Activated naive CD4-positive, alpha-beta T cell treated with anti-CD3 and anti-CD28 coated beads, Interleukin-2, amount 50 U/mL, for 24 hours (primary cell): ENCODE results near the gene GJC1.

Experiments
- H3K27ac Mint-ChIP-seq: one replicate; pipeline ENCODE4 v1.8.0; 2021; ENCODE audit warnings: mild to moderate bottlenecking, mixed read lengths
- H3K27me3 Mint-ChIP-seq: one replicate; pipeline ENCODE4 v1.8.0; 2021; ENCODE audit warnings: mixed read lengths
- H3K36me3 Mint-ChIP-seq: one replicate; pipeline ENCODE4 v1.8.0; 2021; ENCODE audit warnings: mixed read lengths
- H3K4me1 Mint-ChIP-seq: one replicate; pipeline ENCODE4 v1.8.0; 2021; ENCODE audit warnings: mixed read lengths
- H3K4me3 Mint-ChIP-seq: one replicate; pipeline ENCODE4 v1.8.0; 2021; ENCODE audit warnings: mild to moderate bottlenecking, mixed read lengths
- H3K9me3 Mint-ChIP-seq: one replicate; pipeline ENCODE4 v1.8.0; 2021; ENCODE audit warnings: mixed read lengths

Gene GJC1

DNA sequence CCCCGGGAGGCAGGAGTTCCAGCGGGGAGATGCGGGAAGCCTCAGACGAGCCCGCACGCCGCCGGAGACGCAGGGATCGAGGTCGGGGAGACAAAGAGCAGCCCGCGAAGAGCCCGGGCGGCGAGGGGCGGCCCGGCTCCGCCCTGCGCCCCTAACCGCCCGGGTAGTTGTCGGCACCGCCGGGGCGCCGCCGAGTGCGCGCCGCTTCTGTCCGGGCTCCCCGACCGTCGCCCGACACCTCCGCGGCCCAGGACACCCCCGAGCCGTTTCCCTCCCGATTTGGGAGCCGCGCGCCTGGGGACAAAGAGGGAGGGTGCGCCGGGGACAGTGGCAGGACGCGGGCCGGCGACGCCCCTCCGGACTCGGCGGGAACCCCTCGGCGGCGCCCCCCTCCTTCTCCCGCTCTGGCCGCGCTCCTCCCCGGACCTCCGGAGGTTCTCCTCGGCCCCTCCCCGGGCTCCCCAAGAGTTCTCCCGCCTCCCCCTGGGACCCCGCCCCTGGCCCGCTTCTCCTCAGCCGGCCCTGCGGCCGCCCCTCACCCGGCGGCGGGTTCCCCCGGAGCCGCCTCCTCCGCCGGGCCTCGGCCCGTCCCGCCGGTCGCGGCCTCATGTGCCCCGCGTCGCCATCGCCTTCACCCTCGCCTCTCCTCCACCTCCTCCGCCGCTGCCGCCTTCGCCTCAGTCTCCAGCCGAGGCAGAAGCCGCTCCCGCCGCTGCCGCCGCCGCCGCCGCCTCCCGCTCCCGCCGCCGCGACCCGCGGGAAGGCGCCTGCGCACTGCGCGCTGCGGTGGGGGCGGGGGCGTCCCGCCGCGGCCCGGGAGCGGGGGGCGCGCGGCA, at the start of gene GJC1:
Gene GJC1 (minus strand): TSS at position 765 of the 836 bp plus-strand sequence. CDS start 24,470 bp downstream, outside the sequence.
- Mint-ChIP-seq H3K4me3 (peak within 1 kb of the TSS; percentile 84), H3K27ac (peak within 1 kb of the TSS; percentile 63), H3K4me1 (peaks cover 11% of the 10 kb centered on the region), H3K9me3 (no peaks in the 10 kb centered on the region), H3K36me3 (no peaks in the 10 kb centered on the region), H3K27me3 (peaks cover 32% of the 10 kb centered on the region)

DNA sequence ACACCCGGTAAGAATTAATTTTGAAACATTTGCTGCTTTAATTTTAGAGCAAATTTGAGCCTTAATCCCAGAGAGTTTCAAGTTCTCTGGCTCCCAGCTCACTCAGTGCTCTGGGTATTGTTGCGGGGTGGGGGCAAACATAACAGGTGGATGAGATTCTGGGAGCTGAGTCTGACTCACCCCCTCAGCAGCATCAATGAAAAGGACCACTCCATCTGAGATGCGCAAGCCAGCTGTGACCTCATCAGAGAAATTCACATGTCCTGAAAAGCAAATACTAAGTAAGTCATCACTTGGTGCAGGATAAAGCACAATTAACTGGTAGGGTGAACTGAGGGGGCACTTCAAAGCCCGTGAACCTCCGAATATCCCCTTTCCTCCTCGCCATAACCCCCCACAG, 49.3 kb upstream of the GJC1 start:
- Mint-ChIP-seq H3K27ac (no peak overlapping the region), H3K27me3 (no peaks in the 10 kb centered on the region), H3K9me3 (no peaks in the 10 kb centered on the region), H3K36me3 (peaks cover 30% of the 10 kb centered on the region), H3K4me3 (no peak overlapping the region), H3K4me1 (peaks cover 4% of the 10 kb centered on the region)

DNA sequence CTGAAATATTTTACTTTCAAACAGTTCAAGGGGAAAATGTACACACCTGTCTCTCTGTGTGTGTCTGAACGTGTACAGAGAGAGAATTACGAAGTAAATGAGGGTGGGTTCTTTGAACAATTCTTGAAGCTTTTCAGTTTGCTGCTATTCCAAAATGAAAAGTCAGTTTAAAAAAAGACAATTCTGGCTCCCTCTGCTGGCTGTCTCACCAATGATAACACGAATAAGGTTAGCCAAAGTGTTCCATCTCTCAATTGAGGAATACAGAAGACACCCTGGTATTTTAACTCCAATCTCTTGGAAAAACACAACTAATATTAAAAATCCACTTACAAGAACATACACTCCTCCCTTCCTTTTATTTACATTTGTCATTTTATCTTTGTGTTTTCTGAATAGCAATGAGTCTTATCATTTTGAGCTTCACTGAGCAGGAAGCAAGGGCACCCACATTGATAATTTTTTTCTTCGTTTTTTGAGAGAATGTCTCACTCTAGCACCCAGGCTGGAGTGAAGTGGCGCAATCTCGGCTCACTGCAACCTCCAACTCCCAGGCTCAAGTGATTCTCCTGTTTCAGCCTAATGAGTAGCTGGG, 48.6 kb upstream of the GJC1 start:
- Mint-ChIP-seq H3K27me3 (no peaks in the 10 kb centered on the region), H3K4me3 (no peak overlapping the region), H3K36me3 (peaks cover 29% of the 10 kb centered on the region), H3K27ac (no peak overlapping the region), H3K9me3 (no peaks in the 10 kb centered on the region), H3K4me1 (peaks cover 4% of the 10 kb centered on the region)

DNA sequence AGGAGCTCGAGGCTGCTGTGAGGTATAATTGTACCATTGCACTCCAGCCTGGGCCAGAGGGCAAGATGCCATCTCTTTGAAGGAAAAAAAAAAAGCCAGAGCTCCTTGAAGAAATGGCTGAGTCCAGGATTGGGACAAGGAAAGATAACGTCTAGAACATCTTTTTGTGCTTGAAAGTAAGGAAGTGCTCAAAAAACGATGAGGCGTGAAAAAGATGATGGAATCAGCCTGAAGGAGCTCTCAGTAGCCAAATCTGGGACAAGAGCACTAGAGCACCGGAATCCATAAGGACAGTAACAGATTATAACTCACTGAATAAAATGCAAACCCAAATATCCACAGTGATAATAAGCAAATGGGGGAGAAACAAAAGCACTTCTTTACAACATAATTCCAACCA, 47.0 kb upstream of the GJC1 start:
- Mint-ChIP-seq H3K4me1 (peaks cover 4% of the 10 kb centered on the region), H3K9me3 (no peaks in the 10 kb centered on the region), H3K4me3 (no peak overlapping the region), H3K36me3 (peaks cover 20% of the 10 kb centered on the region), H3K27me3 (no peaks in the 10 kb centered on the region), H3K27ac (no peak overlapping the region)

DNA sequence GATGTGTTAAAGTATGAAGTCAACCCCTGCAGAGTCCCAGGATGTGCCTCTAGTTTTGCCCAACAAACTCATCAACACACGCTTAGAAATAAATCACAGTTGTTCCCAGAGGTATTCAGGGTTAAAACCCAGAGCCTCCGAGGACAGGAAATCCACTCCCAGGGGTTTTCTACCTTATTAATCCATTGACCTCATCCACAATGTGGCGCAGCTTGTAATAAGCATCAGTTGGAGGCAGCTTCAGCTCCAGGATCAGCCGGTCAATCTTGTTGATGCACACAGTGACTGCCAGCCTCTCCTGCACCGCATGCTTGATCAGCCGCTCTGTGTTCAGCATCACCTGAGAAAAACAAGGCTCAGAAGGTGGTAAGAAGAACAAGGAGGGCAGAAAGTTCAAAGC, 45.7 kb upstream of the GJC1 start:
- H3K9me3 Mint-ChIP-seq, result no peaks in the 10 kb centered on the region

DNA sequence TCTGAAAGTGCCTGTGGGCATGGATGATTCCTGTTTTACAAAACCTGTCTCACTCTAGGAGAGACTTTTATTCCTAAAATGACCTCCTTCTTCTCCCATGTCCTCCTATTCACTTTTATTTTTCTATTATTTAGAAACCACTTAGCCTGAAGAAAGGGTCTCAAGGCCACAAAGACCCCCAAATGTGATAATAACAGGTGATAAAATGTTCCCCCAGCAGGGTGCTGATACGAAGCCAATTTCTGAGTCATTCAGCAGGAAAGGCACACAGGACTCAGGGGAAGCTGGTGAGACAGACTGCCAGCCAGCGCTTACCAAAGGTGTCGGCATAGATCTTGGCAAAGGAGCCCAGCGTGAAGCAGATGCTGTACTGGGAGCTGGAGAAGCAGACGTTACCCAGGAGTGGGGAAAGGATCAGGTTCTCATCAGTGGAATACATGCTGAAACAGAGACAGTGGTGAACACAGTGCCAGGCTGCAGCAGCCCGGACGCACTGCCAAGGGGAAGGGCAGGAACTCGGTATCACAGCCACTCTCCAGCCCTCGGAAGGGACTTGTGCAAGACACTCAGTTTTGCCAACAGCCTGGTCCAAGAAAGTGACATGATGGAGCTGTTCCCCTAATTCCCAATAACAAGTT, 42.2 kb upstream of the GJC1 start:
- H3K9me3 Mint-ChIP-seq, result no peaks in the 10 kb centered on the region
- peaks cover 14% of the 10 kb centered on the region for H3K36me3 Mint-ChIP-seq
- H3K4me1 Mint-ChIP-seq, result no peaks in the 10 kb centered on the region
- H3K4me3 Mint-ChIP-seq, result no peak overlapping the region
- H3K27ac Mint-ChIP-seq, result no peak overlapping the region
- H3K27me3 Mint-ChIP-seq, result no peaks in the 10 kb centered on the region

More for the DNA sequence above, 45.7 kb upstream of the GJC1 start:
- H3K27ac Mint-ChIP-seq, result no peak overlapping the region
- no peaks in the 10 kb centered on the region for H3K27me3 Mint-ChIP-seq
- peaks cover 20% of the 10 kb centered on the region for H3K36me3 Mint-ChIP-seq
- H3K4me3 Mint-ChIP-seq, result no peak overlapping the region
- H3K4me1 Mint-ChIP-seq, result peaks cover 4% of the 10 kb centered on the region

DNA sequence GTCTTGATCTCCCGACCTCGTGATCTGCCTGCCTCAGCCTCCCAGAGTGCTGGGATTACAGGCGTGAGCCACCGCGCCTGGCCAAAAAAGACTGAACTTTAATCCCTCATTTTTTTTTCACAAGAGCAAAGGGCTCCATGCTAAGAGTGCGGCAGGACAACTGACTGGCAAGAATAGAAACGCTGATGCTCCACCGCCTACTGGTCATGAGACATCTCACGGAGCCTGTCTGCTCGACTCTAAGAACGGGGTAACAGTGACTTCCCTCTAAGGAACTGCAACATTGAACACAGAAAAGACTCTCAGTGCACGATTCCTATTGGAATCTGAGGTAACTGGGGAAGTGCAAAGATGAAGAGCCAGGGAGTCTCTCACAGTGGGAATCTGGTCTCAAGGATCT, 41.5 kb upstream of the GJC1 start:
- no peak overlapping the region for H3K4me3 Mint-ChIP-seq
- no peaks in the 10 kb centered on the region for H3K9me3 Mint-ChIP-seq
- no peaks in the 10 kb centered on the region for H3K4me1 Mint-ChIP-seq
- no peaks in the 10 kb centered on the region for H3K27me3 Mint-ChIP-seq
- peaks cover 10% of the 10 kb centered on the region for H3K36me3 Mint-ChIP-seq
- no peak overlapping the region for H3K27ac Mint-ChIP-seq

DNA sequence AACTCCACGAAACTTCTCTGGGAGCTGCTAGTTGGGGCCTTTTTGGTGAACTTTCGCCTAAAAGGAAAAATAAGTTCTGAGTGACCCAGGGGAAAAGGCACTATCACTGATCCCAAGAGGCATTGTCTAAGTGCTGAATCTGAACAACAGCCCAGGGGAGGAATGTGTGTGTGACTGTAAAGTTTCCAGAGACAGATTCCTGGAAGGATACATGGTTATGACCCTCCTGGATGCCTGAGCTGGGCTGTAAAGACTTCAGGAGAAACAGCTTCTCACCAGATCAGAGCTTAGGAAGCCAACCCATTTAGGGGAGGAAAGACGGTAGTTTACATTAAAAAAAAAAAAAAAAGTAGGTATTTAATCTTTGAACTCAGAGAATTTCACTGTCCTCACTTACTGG, 37.8 kb upstream of the GJC1 start:
- H3K4me1 Mint-ChIP-seq, result no peaks in the 10 kb centered on the region
- H3K27ac Mint-ChIP-seq, result no peak overlapping the region
- H3K4me3 Mint-ChIP-seq, result no peak overlapping the region
- peaks cover 13% of the 10 kb centered on the region for H3K36me3 Mint-ChIP-seq
- H3K27me3 Mint-ChIP-seq, result no peaks in the 10 kb centered on the region
- H3K9me3 Mint-ChIP-seq, result no peaks in the 10 kb centered on the region

DNA sequence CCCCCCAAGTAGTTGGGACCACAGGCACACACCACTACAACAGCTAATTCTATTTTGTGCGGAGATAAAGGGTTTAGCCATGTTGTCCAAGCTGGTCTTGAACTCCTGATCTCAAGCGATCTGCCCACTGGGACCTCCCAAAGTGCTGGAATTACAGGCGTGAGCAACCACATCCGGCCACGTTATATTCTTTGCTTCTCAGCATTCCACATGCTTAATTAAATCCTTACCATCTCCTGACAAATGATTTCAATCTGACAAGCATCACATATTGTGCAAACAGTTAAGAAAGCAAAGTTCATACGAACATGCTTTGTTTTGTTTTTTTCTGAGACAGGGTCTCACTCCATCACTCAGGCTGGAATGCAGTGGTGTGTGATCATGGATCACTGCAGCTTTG, 35.8 kb upstream of the GJC1 start:
- Mint-ChIP-seq H3K4me3 (no peak overlapping the region), H3K27me3 (no peaks in the 10 kb centered on the region), H3K36me3 (peaks cover 15% of the 10 kb centered on the region), H3K9me3 (no peaks in the 10 kb centered on the region), H3K27ac (no peak overlapping the region), H3K4me1 (no peaks in the 10 kb centered on the region)

DNA sequence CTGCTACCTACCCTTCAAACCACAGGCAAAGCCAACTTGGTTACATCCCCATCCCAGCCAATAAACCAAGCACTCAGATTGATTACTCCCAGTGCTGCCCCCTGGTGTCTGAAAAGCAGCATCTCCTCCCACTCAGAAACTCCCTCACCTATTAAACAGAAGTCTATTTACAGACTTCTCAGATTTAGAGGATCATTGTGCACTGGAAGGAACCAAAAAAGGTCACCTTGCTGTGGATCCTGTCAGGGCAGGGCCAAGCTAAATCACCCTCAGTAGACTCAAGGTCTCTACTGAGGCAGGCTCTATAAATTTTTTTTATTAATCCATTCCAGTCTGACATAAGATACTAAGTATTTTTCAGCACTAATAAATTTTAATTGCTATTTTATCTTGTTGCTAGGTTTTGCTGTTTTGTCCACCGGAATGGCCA, 35.2 kb upstream of the GJC1 start:
- Mint-ChIP-seq H3K4me3 (no peak overlapping the region), H3K9me3 (no peaks in the 10 kb centered on the region), H3K36me3 (peaks cover 12% of the 10 kb centered on the region), H3K4me1 (no peaks in the 10 kb centered on the region), H3K27me3 (no peaks in the 10 kb centered on the region), H3K27ac (no peak overlapping the region)

DNA sequence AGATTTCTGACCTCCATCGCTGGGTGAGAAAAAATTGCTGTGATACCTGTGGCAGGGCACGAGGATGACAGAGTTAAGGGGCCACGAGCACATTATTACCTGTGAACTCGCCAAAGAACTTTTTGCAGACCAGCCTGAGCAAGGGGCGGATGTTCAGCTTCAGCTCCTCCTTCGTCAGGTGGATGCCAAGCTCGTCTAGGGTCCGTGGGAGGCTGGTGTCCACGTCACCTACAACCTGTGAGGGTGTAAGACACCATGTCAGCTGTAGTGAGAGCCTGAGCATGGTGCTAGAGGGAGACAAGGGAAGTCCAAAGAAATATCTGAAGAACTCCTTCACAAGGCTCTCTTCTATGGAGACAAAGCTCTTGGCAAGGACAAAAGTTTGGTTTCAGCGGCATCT, 34.7 kb upstream of the GJC1 start:
- Mint-ChIP-seq H3K4me3 (no peak overlapping the region), H3K27me3 (no peaks in the 10 kb centered on the region), H3K27ac (no peak overlapping the region), H3K36me3 (peaks cover 12% of the 10 kb centered on the region), H3K9me3 (no peaks in the 10 kb centered on the region), H3K4me1 (no peaks in the 10 kb centered on the region)

DNA sequence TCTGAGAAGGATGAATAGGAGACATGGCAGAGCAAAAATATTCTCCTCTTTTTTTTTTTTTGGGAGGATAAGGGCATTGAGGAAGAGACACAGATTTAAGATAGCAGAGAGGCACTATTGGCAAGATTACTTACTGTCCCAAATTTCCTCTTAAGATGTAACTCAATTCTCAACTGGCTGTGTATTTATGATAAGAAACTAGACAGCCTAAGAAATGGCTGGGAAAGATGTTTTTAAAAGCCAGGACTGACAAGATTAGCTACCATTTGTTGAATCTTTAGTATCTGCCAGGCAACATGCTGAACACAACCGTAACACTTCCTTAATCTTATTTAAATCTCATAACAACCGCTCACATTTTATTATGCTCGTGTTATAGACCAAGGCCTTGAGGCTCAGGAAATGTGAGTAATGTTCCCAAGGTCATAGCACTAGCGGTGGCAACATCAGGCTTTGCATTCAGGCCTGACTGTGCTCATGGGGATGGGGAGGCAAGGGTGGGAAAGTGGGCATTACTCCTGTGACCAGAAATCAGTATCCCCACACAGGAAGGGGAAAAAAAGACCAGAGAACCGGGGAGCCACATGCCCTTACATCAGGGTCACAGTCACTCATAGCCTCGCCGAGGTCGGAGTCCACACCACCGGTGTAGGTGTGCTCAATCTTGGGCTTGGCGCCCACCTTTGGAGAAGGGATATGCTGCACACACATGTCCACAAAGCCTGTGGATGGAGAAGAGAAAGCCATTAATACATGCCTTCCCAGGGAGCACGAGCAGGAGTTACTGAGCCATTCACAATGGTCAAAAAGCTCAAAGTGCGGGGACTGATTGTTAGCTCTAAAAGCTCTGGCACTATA, 33.2 kb upstream of the GJC1 start:
- Mint-ChIP-seq H3K27ac (no peak overlapping the region), H3K4me1 (no peaks in the 10 kb centered on the region), H3K27me3 (no peaks in the 10 kb centered on the region), H3K9me3 (no peaks in the 10 kb centered on the region), H3K4me3 (no peak overlapping the region), H3K36me3 (peaks cover 7% of the 10 kb centered on the region)

DNA sequence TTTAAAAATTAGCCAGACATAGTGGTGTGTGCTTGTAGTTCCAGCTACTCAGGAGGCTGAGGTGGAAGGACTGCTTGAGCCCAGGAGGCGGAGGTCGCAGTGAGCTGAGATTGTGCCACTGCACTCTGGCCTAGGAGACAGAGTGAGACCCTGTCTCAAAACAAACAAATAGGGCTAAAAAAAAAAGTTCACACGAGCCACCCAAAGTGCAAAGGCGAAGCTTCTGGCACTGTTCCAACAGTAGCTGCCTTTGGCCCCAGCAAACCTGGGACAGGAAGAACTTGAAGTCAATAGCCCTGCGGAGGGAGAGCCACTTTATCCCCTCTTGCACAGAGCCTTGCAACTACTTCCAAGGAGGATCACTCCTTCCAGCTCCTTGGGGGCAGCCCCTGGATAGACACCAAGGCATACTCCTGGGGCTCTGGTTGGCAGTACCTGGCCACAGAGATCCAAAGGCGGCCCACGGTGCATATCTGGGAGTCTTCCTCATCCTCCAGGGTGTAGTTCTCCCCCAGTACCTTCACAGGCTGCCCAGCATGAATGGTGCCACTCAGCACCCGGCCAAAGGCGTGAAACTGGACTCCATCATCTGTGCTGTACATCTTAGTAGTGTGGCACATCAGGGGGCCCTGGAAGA, 32.3 kb upstream of the GJC1 start:
- Mint-ChIP-seq H3K27me3 (no peaks in the 10 kb centered on the region), H3K4me3 (no peak overlapping the region), H3K27ac (no peak overlapping the region), H3K9me3 (no peaks in the 10 kb centered on the region), H3K36me3 (peaks cover 7% of the 10 kb centered on the region), H3K4me1 (no peaks in the 10 kb centered on the region)

DNA sequence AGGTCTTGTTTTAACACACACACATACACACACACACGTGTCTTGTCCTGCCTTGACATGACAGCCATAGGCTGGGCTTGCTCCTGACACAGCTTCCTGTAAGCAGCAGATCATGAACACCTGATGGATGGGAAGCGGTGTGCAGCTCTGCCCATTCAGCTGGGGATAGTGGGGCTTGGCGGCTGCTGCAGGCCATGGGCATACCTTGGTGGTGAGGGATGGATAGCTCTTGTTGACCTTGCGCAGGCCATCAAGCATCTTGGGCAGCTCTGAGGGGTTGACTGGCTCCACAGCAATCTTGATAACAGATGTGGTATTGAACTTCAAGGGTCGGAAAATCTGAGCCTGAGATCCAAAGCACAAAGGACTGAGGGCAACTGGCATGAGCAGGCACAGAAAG, 29.6 kb upstream of the GJC1 start:
- Mint-ChIP-seq H3K9me3 (no peaks in the 10 kb centered on the region), H3K27me3 (no peaks in the 10 kb centered on the region), H3K36me3 (peaks cover 14% of the 10 kb centered on the region), H3K27ac (no peak overlapping the region), H3K4me3 (no peak overlapping the region), H3K4me1 (no peaks in the 10 kb centered on the region)

DNA sequence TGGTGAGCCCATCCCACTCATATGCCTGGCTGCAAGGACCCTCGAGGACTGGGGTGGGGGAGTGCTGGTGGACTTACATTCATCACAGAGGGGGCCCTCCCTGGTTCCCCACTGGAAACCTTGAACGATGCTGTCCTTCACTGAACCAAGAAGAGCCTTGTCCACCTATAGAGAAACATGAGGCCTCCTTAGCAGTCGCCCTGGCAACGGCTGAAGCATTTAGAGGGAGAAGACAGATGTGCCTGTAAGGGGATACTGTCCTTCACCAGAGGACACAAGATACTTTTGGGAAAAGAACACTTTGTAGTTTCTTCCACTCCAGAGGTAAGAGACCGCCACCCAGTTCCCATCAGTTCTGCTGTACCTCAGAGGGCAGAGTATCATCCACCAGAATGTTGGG, 24.1 kb upstream of the GJC1 start:
- Mint-ChIP-seq H3K9me3 (no peaks in the 10 kb centered on the region), H3K4me3 (no peak overlapping the region), H3K27ac (peak overlapping the region; percentile 83), H3K27me3 (no peaks in the 10 kb centered on the region), H3K4me1 (no peaks in the 10 kb centered on the region), H3K36me3 (peaks cover 15% of the 10 kb centered on the region)
